Measurements from ENCODE around the gene KRTAP5-3.

The KRTAP5-3 gene

GRCh38 chr11:1559111-1559951, 48.9 kb downstream of the KRTAP5-3 start:
- in situ Hi-C loops (cut with MboI; ENCODE audit: low pct_unique_long_range_greater_than_20kb, low sequenced_read_pairs), result no loop called here

DNA sequence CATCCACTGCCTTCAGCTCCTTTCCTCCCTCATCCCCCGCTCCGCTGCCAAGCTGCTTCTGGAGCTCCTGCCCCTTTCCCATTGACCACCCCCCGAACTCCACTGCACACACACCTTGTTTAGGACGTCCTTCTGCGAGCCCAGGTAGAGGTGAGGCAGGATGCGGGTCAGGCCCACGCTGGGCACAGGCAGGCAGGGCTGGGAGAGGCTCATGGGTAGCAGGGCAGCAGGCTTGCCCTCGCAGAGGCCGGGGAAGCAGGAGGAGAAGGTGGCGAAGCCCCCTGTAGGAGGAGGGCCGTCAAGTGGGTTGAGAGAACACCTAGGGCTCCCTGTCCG, 49.5 kb downstream of the KRTAP5-3 start:
- in situ Hi-C loops (cut with MboI; ENCODE audit: low pct_unique_long_range_greater_than_20kb, low sequenced_read_pairs), result no loop called here
- no peak for DNase-seq

More at GRCh38 chr11:1559111-1559951, 48.9 kb downstream of the KRTAP5-3 start:
- DNase-seq, result no peak

DNA sequence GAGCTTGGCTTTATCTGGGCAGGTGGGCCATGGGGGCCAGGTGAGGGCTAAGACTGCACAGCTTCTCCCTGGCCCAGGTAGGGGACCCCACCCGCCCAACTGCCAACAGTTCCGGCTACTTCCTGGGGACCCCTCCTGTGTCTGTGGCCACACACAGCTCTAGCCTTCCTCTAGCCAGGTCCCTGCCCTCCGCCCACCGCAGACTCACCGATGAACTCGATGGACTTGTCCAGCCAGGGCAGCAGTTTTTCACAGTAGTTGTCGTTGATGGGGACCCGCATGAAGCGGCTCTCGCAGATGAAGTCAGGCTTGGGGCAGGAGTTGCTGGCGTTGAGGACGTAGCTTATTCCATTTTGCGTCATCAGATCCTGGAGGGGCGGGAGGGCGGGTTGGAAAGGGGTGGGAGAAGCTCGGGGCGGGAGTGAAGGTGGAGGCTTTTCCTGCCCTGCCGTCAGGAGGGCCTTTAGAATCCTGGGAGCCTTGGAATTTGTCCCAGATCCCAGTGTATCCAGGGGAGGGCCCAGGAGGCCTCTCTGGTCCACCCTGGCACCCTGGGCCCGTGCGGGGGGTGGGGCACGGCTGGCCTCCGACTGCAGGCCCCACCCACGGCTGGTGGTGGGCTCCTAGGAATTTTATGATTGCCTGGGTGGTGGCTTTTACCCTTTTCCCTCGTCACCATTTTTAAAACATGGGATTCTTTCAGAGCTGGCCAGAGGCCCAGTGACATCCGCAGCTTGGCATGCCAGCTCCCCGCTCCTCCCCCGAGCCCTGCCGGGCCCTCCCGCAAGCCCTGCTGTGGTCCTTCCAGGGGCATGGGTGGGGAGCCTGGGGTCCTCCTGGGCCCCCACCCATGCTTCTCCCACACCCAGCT, 50.1 kb downstream of the KRTAP5-3 start:
- DNase-seq, result no peak
- in situ Hi-C loops (cut with MboI; ENCODE audit: low pct_unique_long_range_greater_than_20kb, low sequenced_read_pairs), result no loop called here
